GM12892 (cell line): Measurements from ENCODE around the gene CDH23.

ENCODE experiments used
- POLR2A ChIP-seq: IDR thresholded peaks from 2 replicates; pipeline ENCODE4 v1.6.1; 2011; ENCODE audit warnings: low read depth, low read length, control low read depth
- POLR2AphosphoS5 ChIP-seq: IDR thresholded peaks from 2 replicates; pipeline ENCODE4 v1.6.1; 2011; ENCODE audit warnings: low read depth, low read length, control low read depth
- TAF1 ChIP-seq: IDR thresholded peaks from 2 replicates; pipeline ENCODE4 v1.6.1; 2011; ENCODE audit warnings: low read depth, mild to moderate bottlenecking, control low read depth, low read length, borderline replicate concordance

DNA sequence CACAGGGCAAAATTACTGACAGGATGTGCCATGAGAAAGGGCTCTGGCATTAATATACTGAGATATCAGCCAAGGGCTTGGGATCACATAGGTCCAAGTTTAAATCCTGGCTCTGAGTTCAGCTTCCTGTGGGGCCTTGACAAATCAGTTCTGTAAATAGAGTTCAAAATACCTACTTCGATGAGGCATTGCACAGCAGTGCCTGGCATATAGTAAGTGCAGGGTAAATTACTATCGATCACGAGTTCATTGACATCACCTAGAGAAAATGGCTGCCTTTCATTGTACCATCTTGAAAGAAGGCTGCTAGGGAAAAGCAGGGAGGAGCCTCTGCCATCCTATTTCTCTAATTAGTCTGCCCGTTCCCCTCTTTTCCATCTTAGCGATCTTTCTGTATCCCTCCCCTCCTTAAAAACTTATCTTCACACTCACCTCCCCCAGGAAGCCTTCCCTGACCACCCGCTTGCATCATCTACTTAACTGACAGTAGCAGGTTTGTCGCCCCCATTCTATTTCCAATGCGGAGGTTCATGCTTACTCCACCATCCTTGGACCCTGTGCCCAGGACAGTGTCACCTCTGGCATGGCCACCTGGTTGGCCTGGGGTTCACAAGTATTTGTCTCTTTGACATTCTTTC is 198.3 kb downstream of the CDH23 start:
- TF ChIP-seq POLR2AphosphoS5: no peak
- no peak for TF ChIP-seq POLR2A
- TF ChIP-seq TAF1: no peak
